CD8-positive, alpha-beta memory T cell (primary cell): ENCODE measurements around the gene STARD8. TPM values are rescaled to one million over a fixed set of nuclear protein-coding genes. Genes with fewer than 3 reads are reported as not detected.

ENCODE experiments used
- CTCF ChIA-PET: fragments of 350-600 bp; sonication (Branson Sonifier 250); formaldehyde crosslinking; loops from one replicate; lab custom pipeline; 2021; ENCODE audit warnings: antibody characterized with exemption; lab: Charles Lee
- POLR2A ChIA-PET: fragments of 350-600 bp; sonication (Branson Sonifier 250); formaldehyde crosslinking; loops from one replicate; lab custom pipeline; 2021; ENCODE audit warnings: antibody characterized with exemption; lab: Charles Lee
- DNase-seq, 5 donors: peaks; one replicate each; pipeline versions ENCODE4 v3.0.0 to v3.0.0-alpha.2; 2020 to 2022; ENCODE audit warnings: mixed read lengths in 1 of 5
- H3K27ac ChIP-seq: one replicate; pipeline ENCODE4 v1.7.0; 2013; ENCODE audit warnings: low read depth, mild to moderate bottlenecking, low read length, moderate library complexity
- H3K27me3 ChIP-seq: 2 replicates; pipeline ENCODE4 v1.7.0; 2013; ENCODE audit warnings: low read length, mild to moderate bottlenecking; ENCODE audit not compliant: insufficient read depth, poor library complexity, severe bottlenecking
- H3K36me3 ChIP-seq: 2 replicates; pipeline ENCODE4 v1.7.0; 2013; ENCODE audit warnings: mild to moderate bottlenecking, low read length, moderate library complexity; ENCODE audit not compliant: insufficient read depth
- H3K4me1 ChIP-seq: 2 replicates; pipeline ENCODE4 v1.7.0; 2013; ENCODE audit warnings: mild to moderate bottlenecking, low read length, moderate library complexity; ENCODE audit not compliant: insufficient read depth
- H3K4me3 ChIP-seq: 2 replicates; pipeline ENCODE4 v1.7.0; 2013; ENCODE audit warnings: mild to moderate bottlenecking, low read length
- H3K9me3 ChIP-seq: 2 replicates; pipeline ENCODE4 v1.7.0; 2013; ENCODE audit warnings: mild to moderate bottlenecking, low read length
- H3K27ac Mint-ChIP-seq, 8 donors: one replicate each; pipeline ENCODE4 v1.8.0; 2020 to 2021; ENCODE audit warnings: mixed read lengths in 8 of 8, mild to moderate bottlenecking in 6 of 8, inconsistent platforms in 3 of 8, moderate library complexity in 3 of 8
- H3K27me3 Mint-ChIP-seq, 2 donors: one replicate each; pipeline ENCODE4 v1.8.0; 2020 to 2021; ENCODE audit warnings: mixed read lengths in 2 of 2, mild to moderate bottlenecking in 1 of 2, moderate library complexity in 1 of 2
- H3K36me3 Mint-ChIP-seq, 3 donors: one replicate each; pipeline ENCODE4 v1.8.0; 2020 to 2021; ENCODE audit warnings: mixed read lengths in 3 of 3, inconsistent platforms in 1 of 3, mild to moderate bottlenecking in 1 of 3
- H3K4me1 Mint-ChIP-seq, 3 donors: one replicate each; pipeline ENCODE4 v1.8.0; 2020 to 2021; ENCODE audit warnings: mixed read lengths in 3 of 3, inconsistent platforms in 1 of 3, mild to moderate bottlenecking in 1 of 3
- H3K4me3 Mint-ChIP-seq, 7 donors: one replicate each; pipeline ENCODE4 v1.8.0; 2020 to 2021; ENCODE audit warnings: mixed read lengths in 7 of 7, mild to moderate bottlenecking in 6 of 7, moderate library complexity in 4 of 7, inconsistent platforms in 2 of 7
- H3K9me3 Mint-ChIP-seq, 5 donors: one replicate each; pipeline ENCODE4 v1.8.0; 2020 to 2022; ENCODE audit warnings: mixed read lengths in 5 of 5, mild to moderate bottlenecking in 3 of 5, moderate library complexity in 2 of 5, inconsistent platforms in 1 of 5
- polyA plus RNA-seq: library from polyadenylated mRNA; unstranded; fragments of 300-500 nt; fragmentation: Illumina TruSeq; gene quantifications from one replicate; pipeline ENCODE4 v1.2.3, GENCODE V29; 2021
- total RNA-seq, 2 experiments: library from RNA; stranded (reverse); gene quantifications; one replicate each; pipeline ENCODE4 v1.2.3, GENCODE V29; 2021

Gene STARD8
- total and polyA plus RNA-seq, 3 experiments from 2014 or later, result 0.24 to 0.42 TPM; not detected in 1

GRCh38 chrX:68631336-68631735 is 16.1 kb upstream of the STARD8 start:
- Histone ChIP-seq H3K27ac (no peak overlapping the region), H3K36me3 (no peaks in the 10 kb centered on the region), H3K4me1 (no peaks in the 10 kb centered on the region), H3K4me3 (no peak overlapping the region), H3K27me3 (no peaks in the 10 kb centered on the region), H3K9me3 (no peaks in the 10 kb centered on the region)
- ChIA-PET POLR2A (no interaction called here), CTCF (no interaction called here)
- Mint-ChIP-seq H3K27me3 (peaks cover 3 to 13% of the 10 kb centered on the region in 2 donors), H3K9me3 (peaks cover 0 to 2% (median 0%) of the 10 kb centered on the region in 5 donors), H3K4me3 (no peak overlapping the region), H3K36me3 (no peaks in the 10 kb centered on the region), H3K27ac (no peak overlapping the region), H3K4me1 (no peaks in the 10 kb centered on the region)
- DNase-seq, result no peak

GRCh38 chrX:68632491-68632890 is 15.0 kb upstream of the STARD8 start:
- H3K27me3 ChIP-seq, result no peaks in the 10 kb centered on the region
- ChIA-PET CTCF (no interaction called here), POLR2A (no interaction called here)
- no peaks in the 10 kb centered on the region for H3K4me1 ChIP-seq
- H3K4me3 Mint-ChIP-seq, result no peak overlapping the region
- H3K4me1 Mint-ChIP-seq, result no peaks in the 10 kb centered on the region
- H3K9me3 Mint-ChIP-seq, result peaks cover 0 to 2% (median 0%) of the 10 kb centered on the region in 5 donors
- H3K27ac Mint-ChIP-seq, result no peak overlapping the region
- no peaks in the 10 kb centered on the region for H3K36me3 ChIP-seq
- DNase-seq, result no peak
- H3K27me3 Mint-ChIP-seq, result peaks cover 3 to 13% of the 10 kb centered on the region in 2 donors
- H3K36me3 Mint-ChIP-seq, result no peaks in the 10 kb centered on the region
- H3K9me3 ChIP-seq, result no peaks in the 10 kb centered on the region
- H3K4me3 ChIP-seq, result no peak overlapping the region
- no peak overlapping the region for H3K27ac ChIP-seq

GRCh38 chrX:68633981-68634380 is 13.5 kb upstream of the STARD8 start:
- Histone ChIP-seq H3K36me3 (no peaks in the 10 kb centered on the region), H3K4me1 (no peaks in the 10 kb centered on the region), H3K4me3 (no peak overlapping the region), H3K27me3 (no peaks in the 10 kb centered on the region), H3K27ac (no peak overlapping the region), H3K9me3 (no peaks in the 10 kb centered on the region)
- no peaks in the 10 kb centered on the region for H3K36me3 Mint-ChIP-seq
- POLR2A ChIA-PET, result no interaction called here
- H3K4me1 Mint-ChIP-seq, result no peaks in the 10 kb centered on the region
- H3K27ac Mint-ChIP-seq, result no peak overlapping the region
- CTCF ChIA-PET, result no interaction called here
- no peak overlapping the region for H3K4me3 Mint-ChIP-seq
- DNase-seq, result no peak
- H3K9me3 Mint-ChIP-seq, result no peaks in the 10 kb centered on the region
- peaks cover 3 to 13% of the 10 kb centered on the region in 2 donors for H3K27me3 Mint-ChIP-seq

GRCh38 chrX:68634649-68635227 is 12.7 kb upstream of the STARD8 start:
- Mint-ChIP-seq H3K4me1 (no peaks in the 10 kb centered on the region), H3K36me3 (no peaks in the 10 kb centered on the region), H3K4me3 (no peak overlapping the region), H3K27ac (peak overlapping the region in 1 of 8 donors; percentile 28), H3K27me3 (peaks cover 3 to 10% of the 10 kb centered on the region in 2 donors), H3K9me3 (no peaks in the 10 kb centered on the region)
- Histone ChIP-seq H3K4me1 (no peaks in the 10 kb centered on the region), H3K9me3 (no peaks in the 10 kb centered on the region), H3K36me3 (no peaks in the 10 kb centered on the region), H3K27ac (no peak overlapping the region), H3K27me3 (no peaks in the 10 kb centered on the region), H3K4me3 (no peak overlapping the region)
- ChIA-PET POLR2A (no interaction called here), CTCF (no interaction called here)
- no peak for DNase-seq

GRCh38 chrX:68640661-68641060 is 6.8 kb upstream of the STARD8 start:
- H3K4me3 Mint-ChIP-seq, result no peak overlapping the region
- no peak overlapping the region for H3K27ac ChIP-seq
- no peaks in the 10 kb centered on the region for H3K36me3 ChIP-seq
- H3K27me3 Mint-ChIP-seq, result peaks cover 0 to 2% of the 10 kb centered on the region in 2 donors
- no peak for DNase-seq
- H3K4me1 Mint-ChIP-seq, result no peaks in the 10 kb centered on the region
- no peak overlapping the region for H3K4me3 ChIP-seq
- H3K27ac Mint-ChIP-seq, result no peak overlapping the region
- H3K4me1 ChIP-seq, result no peaks in the 10 kb centered on the region
- CTCF ChIA-PET, result no interaction called here
- no peaks in the 10 kb centered on the region for H3K36me3 Mint-ChIP-seq
- H3K9me3 ChIP-seq, result no peaks in the 10 kb centered on the region
- H3K27me3 ChIP-seq, result no peaks in the 10 kb centered on the region
- POLR2A ChIA-PET, result no interaction called here
- H3K9me3 Mint-ChIP-seq, result no peaks in the 10 kb centered on the region

GRCh38 chrX:68644861-68645260 is 2.6 kb upstream of the STARD8 start:
- DNase-seq, result no peak
- no peak overlapping the region for H3K27ac Mint-ChIP-seq
- no peak overlapping the region for H3K4me3 ChIP-seq
- H3K36me3 Mint-ChIP-seq, result no peaks in the 10 kb centered on the region
- ChIA-PET CTCF (interaction anchor here (1.3 kb wide), 1 partner anchor 13 kb away, joined by 3 read pairs; no protein-coding TSS in a partner anchor), POLR2A (no interaction called here)
- no peaks in the 10 kb centered on the region for H3K27me3 ChIP-seq
- no peaks in the 10 kb centered on the region for H3K36me3 ChIP-seq
- H3K9me3 ChIP-seq, result no peaks in the 10 kb centered on the region
- H3K4me1 ChIP-seq, result no peaks in the 10 kb centered on the region
- no peaks in the 10 kb centered on the region for H3K9me3 Mint-ChIP-seq
- H3K4me3 Mint-ChIP-seq, result no peak overlapping the region
- H3K27ac ChIP-seq, result no peak overlapping the region
- H3K4me1 Mint-ChIP-seq, result no peaks in the 10 kb centered on the region
- H3K27me3 Mint-ChIP-seq, result peaks cover 3 to 18% of the 10 kb centered on the region in 2 donors

GRCh38 chrX:68646421-68646820 is 1.0 kb upstream of the STARD8 start:
- CTCF ChIA-PET, result no interaction called here
- Mint-ChIP-seq H3K36me3 (no peaks in the 10 kb centered on the region), H3K4me3 (no peak overlapping the region), H3K9me3 (peaks cover 0 to 2% (median 0%) of the 10 kb centered on the region in 5 donors), H3K27ac (peak overlapping the region in 1 of 8 donors; percentile 66), H3K4me1 (no peaks in the 10 kb centered on the region), H3K27me3 (peaks cover 3 to 18% of the 10 kb centered on the region in 2 donors)
- DNase-seq, result no peak
- H3K9me3 ChIP-seq, result no peaks in the 10 kb centered on the region
- no peak overlapping the region for H3K4me3 ChIP-seq
- POLR2A ChIA-PET, result no interaction called here
- no peaks in the 10 kb centered on the region for H3K36me3 ChIP-seq
- H3K4me1 ChIP-seq, result no peaks in the 10 kb centered on the region
- no peaks in the 10 kb centered on the region for H3K27me3 ChIP-seq
- no peak overlapping the region for H3K27ac ChIP-seq

- Histone ChIP-seq H3K9me3 (no peaks in the 10 kb centered on the region), H3K4me3 (no peak overlapping the region), H3K27ac (no peak overlapping the region), H3K4me1 (no peaks in the 10 kb centered on the region), H3K27me3 (no peaks in the 10 kb centered on the region), H3K36me3 (no peaks in the 10 kb centered on the region)
- ChIA-PET CTCF (no interaction called here), POLR2A (no interaction called here)
- no peaks in the 10 kb centered on the region for H3K36me3 Mint-ChIP-seq
- peaks cover 3 to 18% of the 10 kb centered on the region in 2 donors for H3K27me3 Mint-ChIP-seq
- H3K4me3 Mint-ChIP-seq, result no peak overlapping the region
- H3K4me1 Mint-ChIP-seq, result no peaks in the 10 kb centered on the region
- no peak for DNase-seq
- H3K27ac Mint-ChIP-seq, result no peak overlapping the region
- H3K9me3 Mint-ChIP-seq, result peaks cover 0 to 2% (median 0%) of the 10 kb centered on the region in 5 donors
Measured at GRCh38 chrX:68648960-68649359, 1.5 kb downstream of the STARD8 start.
